Measurements from ENCODE around the gene PTPRF.

The PTPRF gene

DNA sequence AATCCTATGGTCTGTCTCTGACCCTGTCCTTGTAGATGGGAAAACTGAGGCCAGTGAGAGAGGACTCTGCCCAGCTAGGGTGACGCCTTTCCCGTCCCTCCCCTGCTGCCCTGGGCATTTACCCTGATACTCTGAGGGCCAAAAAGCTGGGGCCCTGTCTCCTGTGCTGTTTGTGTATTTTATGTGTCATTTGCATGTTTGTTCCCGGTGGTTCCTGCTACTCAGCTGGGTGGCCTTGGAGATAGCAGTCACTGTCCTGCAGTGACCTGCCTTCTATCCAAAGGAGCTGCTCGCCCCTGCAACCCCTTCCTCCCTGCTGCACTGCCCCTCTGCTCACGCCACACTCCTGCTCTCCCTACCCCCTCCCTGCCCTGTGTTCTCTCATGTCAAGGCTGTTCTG, 78.1 kb downstream of the PTPRF start:
- Mint-ChIP-seq H3K4me1 (no peaks in the 10 kb centered on the region), H3K27ac (no peak overlapping the region), H3K4me3 (no peak overlapping the region), H3K9me3 (no peaks in the 10 kb centered on the region), H3K27me3 (peaks cover 19% of the 10 kb centered on the region)
- DNase-seq = no peak
- ATAC-seq = no peak

DNA sequence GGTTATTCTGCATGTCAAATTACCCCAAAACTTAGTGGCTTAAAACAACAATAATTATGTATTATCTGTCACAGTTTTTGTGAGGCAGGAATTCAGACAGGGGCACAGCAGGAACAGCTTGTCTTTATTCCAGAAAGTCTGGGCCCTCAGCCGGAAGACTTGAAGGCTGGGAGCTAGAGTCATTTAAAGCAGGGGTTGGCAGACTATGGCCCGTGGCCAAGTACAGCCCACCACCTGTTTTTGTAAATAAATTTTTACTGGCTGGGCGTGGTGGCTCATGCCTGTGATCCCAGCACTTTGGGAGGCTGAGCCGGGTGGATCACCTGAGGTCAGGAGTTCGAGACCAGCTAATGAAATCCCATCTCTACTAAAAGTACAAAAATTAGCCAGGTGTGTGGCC, 79.7 kb downstream of the PTPRF start:
- Mint-ChIP-seq H3K9me3 (no peaks in the 10 kb centered on the region), H3K4me1 (no peaks in the 10 kb centered on the region), H3K4me3 (no peak overlapping the region), H3K27ac (no peak overlapping the region), H3K27me3 (peaks cover 19% of the 10 kb centered on the region)
- no peak for ATAC-seq
- DNase-seq = no peak

DNA sequence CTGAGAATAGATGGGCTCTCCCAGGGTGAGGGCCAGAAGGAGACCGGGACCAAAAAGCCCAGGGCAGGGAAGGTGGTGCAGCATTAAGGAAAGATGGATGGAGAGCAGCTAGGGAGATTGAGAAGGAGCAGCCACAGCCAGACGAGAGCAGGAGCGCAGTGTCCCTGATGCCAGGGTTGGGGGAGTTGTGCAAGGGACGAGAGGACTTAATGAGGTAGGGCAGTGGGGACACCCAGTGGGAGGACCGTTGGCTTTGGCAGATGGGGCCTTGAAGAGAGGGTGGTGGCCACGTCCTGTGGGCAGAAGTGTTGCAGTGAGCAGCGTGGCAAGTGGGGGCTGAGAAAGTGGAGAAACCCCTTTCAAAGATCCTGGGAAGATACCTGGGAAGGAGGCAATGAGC, 81.3 kb downstream of the PTPRF start:
- Mint-ChIP-seq H3K4me3 (no peak overlapping the region), H3K9me3 (no peaks in the 10 kb centered on the region), H3K4me1 (no peaks in the 10 kb centered on the region), H3K27ac (no peak overlapping the region), H3K27me3 (peaks cover 19% of the 10 kb centered on the region)
- DNase-seq = no peak
- no peak for ATAC-seq

DNA sequence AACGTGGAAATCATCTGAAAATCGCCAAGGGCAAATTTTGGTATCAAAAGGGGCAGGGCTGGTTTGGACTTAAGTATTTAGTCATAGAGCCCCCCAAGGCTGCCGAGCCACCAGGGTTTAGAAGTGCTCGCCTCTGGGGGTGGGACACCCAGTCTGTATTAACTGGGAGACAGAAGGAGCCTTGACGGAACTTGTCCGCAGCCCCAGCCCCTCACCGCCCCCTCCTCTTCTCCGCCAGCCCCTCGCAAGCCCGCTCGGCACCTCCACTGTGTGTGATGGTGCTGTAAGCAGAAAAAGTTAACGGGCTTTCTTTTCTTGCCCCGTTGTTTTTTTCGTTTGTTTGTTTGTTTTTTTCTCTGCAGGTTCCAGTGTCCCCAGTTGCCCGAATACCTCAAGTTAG, 81.7 kb downstream of the PTPRF start:
- ATAC-seq = no peak
- Mint-ChIP-seq H3K4me3 (no peak overlapping the region), H3K9me3 (no peaks in the 10 kb centered on the region), H3K27me3 (peaks cover 19% of the 10 kb centered on the region), H3K4me1 (no peaks in the 10 kb centered on the region), H3K27ac (no peak overlapping the region)
- DNase-seq = no peak

DNA sequence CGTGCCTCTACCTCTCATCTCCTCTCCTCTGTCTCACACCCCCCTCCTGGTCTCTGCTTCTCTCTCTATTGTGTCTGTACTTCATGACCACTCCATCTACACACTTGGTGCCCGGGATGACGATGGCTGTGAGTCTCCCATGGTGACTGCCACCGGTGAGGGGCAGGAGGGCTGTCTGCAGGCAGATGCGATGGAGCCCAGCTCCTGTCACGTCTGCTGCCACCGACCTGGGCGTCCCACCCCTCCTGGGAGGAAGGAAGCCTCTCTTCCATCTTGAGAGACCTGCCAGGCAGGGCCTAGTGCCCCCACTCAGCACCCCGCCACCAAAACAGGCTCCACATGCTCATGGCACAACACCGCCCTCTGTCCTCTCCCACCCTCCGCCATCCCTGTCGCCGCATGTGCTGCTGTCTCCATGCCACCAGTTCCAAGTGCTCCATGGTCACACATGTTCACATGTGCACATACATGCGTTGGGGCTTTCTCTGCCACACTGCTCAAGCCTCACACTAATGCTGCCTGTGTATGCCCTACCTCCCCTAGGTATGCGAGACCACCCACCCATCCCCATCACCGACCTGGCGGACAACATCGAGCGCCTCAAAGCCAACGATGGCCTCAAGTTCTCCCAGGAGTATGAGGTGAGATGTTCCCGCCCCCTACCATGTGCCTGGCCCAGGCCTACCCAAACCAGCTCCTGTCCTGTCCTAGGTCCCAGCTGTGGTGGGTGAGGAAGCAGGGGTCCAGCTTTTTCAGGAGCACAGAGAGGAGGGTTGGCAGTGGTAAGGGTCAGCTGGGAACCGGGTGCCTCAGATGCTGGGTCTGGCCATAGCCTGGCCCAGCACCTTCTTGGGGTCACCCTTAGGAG, 82.6 kb downstream of the PTPRF start:
- ATAC-seq (no peak), DNase-seq (no peak)
- no peaks in the 10 kb centered on the region for H3K9me3 Mint-ChIP-seq
- peaks cover 19% of the 10 kb centered on the region for H3K27me3 Mint-ChIP-seq
- no peak overlapping the region for H3K4me3 Mint-ChIP-seq
- H3K27ac Mint-ChIP-seq = peak overlapping the region; percentile 43 to 78
- H3K4me1 Mint-ChIP-seq = no peaks in the 10 kb centered on the region

DNA sequence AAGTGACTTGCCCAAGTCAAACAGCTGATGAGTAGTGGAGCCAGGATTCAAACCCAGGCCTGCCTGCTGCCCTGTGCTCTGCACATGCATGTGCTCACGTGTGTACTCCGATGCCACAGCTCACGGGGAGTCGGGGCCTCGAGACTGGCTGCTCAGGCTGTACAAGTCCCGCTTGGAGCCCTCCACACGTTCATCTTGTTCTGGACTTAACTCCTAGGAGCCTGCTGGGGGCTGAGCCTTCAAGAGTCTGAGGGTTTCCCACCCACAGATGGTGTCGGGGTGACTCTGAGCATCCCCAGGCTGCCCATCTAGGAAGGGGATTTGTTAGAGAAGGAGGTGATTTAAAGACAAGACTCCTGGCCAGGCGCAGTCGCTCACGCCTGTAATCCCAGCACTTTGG, 83.5 kb downstream of the PTPRF start:
- H3K9me3 Mint-ChIP-seq = no peaks in the 10 kb centered on the region
- peaks cover 19% of the 10 kb centered on the region for H3K27me3 Mint-ChIP-seq
- ATAC-seq (no peak), DNase-seq (no peak)
- no peak overlapping the region for H3K4me3 Mint-ChIP-seq
- no peaks in the 10 kb centered on the region for H3K4me1 Mint-ChIP-seq
- no peak overlapping the region for H3K27ac Mint-ChIP-seq

DNA sequence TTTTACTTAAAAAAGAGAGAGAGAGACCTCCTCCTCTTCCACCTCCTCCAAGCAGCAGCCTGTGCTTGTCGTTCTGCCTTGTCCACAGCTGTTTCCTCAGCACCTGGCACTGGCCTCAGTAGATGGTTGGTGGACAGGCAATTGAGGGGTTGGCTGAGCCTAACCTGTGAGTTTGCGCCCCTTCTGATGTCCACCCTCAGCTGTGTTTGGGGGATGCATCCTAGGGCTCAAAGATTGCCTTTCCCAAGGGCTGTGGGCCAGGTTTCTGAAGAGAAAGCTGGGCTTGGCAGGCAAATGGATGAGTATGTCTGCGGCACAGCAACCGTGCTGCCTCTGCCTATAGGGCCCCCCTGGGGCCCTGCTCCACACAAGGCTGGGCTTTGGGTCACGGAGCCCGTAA, 84.2 kb downstream of the PTPRF start:
- no peaks in the 10 kb centered on the region for H3K9me3 Mint-ChIP-seq

DNA sequence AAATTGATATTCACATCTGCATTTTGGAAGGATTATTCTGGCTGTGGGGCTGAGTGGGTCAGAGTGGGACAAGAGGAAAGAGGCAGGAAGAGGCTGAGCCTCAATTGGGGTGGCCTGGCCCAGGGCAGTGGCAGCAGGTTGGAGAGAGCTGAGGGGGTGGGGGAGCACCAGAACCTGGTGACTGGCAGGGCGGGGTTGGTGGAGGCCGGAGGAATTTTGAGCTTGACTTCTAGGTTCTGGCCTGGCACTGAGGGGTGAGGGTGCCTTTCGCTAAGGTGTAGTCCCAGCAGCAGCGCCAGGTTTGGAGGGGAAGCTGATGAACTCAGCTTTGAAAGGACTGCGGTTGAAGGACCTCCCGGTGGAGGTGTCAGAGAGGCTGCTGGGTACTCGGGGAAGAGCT, 85.7 kb downstream of the PTPRF start:
- Mint-ChIP-seq H3K27me3 (peaks cover 13% of the 10 kb centered on the region), H3K27ac (peak overlapping the region in 1 of 2 donors; percentile 57), H3K9me3 (no peaks in the 10 kb centered on the region), H3K4me3 (no peak overlapping the region), H3K4me1 (no peaks in the 10 kb centered on the region)
- ATAC-seq = no peak
- no peak for DNase-seq

More for the DNA sequence above, 84.2 kb downstream of the PTPRF start:
- Mint-ChIP-seq H3K27me3 (peaks cover 19% of the 10 kb centered on the region), H3K27ac (no peak overlapping the region), H3K4me3 (no peak overlapping the region), H3K4me1 (no peaks in the 10 kb centered on the region)
- ATAC-seq (no peak), DNase-seq (no peak)

DNA sequence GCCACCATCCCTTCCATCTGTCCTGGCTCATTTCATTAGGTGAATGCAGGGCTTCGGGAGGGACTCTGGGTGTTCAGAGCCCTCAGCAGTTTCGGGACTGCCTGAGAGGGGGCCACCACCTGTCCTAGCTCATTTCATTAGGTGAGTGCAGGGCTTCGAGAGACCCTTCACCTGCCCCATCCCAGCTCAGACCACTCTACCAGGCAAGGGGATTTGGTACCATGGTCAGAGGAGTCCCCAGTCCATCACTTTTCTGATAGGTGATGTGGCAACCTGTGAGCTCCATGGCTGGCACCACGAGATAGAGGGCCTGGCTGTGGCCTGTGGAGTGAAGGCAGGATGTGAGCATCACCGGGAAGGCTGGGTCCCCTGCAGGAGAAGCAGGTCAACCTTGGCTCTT, 86.3 kb downstream of the PTPRF start:
- no peak overlapping the region for H3K4me3 Mint-ChIP-seq
- H3K27me3 Mint-ChIP-seq = peaks cover 8% of the 10 kb centered on the region
- DNase-seq = no peak
- H3K9me3 Mint-ChIP-seq = no peaks in the 10 kb centered on the region
- ATAC-seq = no peak
- no peak overlapping the region for H3K27ac Mint-ChIP-seq
- H3K4me1 Mint-ChIP-seq = no peaks in the 10 kb centered on the region

DNA sequence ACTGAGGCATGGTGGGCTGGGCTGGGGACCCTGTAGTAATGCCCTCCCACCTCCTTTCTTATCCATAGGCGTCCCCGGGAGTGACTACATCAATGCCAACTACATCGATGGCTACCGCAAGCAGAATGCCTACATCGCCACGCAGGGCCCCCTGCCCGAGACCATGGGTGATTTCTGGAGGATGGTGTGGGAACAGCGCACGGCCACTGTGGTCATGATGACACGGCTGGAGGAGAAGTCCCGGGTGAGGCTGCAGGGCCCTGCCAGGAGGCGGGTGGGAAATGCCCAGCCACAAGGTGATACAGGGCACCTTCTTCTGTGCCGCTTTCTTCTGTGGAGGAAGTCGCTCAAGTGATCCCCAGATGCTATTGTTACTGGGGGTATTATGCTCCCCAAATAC, 87.0 kb downstream of the PTPRF start:
- Mint-ChIP-seq H3K27ac (no peak overlapping the region), H3K27me3 (peaks cover 7% of the 10 kb centered on the region), H3K4me3 (no peak overlapping the region), H3K4me1 (no peaks in the 10 kb centered on the region), H3K9me3 (no peaks in the 10 kb centered on the region)
- ATAC-seq (no peak), DNase-seq (no peak)

DNA sequence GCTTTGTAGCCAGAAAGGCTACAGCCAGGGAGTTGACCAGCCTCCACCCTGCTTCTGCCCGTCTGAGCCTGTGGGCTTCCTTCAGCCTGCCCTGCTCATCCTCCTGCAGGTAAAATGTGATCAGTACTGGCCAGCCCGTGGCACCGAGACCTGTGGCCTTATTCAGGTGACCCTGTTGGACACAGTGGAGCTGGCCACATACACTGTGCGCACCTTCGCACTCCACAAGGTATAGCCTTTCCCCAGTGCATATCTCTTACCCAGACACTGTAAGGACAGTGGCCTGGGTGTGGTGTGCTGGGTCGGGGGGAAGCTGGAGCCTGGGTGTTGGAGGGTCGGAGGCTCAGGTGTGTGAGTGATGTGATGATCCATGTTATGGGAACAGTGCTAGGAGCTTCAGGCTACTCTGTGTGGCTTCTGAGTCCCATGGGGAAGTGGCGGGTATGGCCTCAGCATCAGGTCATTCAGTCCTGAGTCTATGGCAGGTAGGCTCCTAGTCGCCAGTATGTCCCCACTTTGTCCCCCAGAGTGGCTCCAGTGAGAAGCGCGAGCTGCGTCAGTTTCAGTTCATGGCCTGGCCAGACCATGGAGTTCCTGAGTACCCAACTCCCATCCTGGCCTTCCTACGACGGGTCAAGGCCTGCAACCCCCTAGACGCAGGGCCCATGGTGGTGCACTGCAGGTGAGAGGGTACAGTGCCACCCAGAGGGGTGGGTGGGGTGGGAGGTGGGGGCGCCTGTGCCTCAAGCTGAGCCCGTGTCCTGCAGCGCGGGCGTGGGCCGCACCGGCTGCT, 88.0 kb downstream of the PTPRF start:
- no peak for ATAC-seq
- no peak overlapping the region for H3K4me3 Mint-ChIP-seq

DNA sequence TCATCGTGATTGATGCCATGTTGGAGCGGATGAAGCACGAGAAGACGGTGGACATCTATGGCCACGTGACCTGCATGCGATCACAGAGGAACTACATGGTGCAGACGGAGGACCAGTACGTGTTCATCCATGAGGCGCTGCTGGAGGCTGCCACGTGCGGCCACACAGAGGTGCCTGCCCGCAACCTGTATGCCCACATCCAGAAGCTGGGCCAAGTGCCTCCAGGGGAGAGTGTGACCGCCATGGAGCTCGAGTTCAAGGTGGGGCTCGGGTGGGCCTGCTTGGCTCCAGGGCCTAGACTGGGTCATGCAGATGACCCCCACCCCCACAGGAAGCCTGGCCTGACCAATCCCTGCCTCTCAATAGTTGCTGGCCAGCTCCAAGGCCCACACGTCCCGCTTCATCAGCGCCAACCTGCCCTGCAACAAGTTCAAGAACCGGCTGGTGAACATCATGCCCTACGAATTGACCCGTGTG, 88.7 kb downstream of the PTPRF start:
- Mint-ChIP-seq H3K27me3 (no peaks in the 10 kb centered on the region), H3K9me3 (no peaks in the 10 kb centered on the region), H3K4me3 (no peak overlapping the region), H3K27ac (no peak overlapping the region), H3K4me1 (no peaks in the 10 kb centered on the region)
- ATAC-seq (no peak), DNase-seq (no peak)

More for the DNA sequence above, 88.0 kb downstream of the PTPRF start:
- Mint-ChIP-seq H3K4me1 (no peaks in the 10 kb centered on the region), H3K27ac (no peak overlapping the region), H3K9me3 (no peaks in the 10 kb centered on the region), H3K27me3 (no peaks in the 10 kb centered on the region)
- DNase-seq = no peak

DNA sequence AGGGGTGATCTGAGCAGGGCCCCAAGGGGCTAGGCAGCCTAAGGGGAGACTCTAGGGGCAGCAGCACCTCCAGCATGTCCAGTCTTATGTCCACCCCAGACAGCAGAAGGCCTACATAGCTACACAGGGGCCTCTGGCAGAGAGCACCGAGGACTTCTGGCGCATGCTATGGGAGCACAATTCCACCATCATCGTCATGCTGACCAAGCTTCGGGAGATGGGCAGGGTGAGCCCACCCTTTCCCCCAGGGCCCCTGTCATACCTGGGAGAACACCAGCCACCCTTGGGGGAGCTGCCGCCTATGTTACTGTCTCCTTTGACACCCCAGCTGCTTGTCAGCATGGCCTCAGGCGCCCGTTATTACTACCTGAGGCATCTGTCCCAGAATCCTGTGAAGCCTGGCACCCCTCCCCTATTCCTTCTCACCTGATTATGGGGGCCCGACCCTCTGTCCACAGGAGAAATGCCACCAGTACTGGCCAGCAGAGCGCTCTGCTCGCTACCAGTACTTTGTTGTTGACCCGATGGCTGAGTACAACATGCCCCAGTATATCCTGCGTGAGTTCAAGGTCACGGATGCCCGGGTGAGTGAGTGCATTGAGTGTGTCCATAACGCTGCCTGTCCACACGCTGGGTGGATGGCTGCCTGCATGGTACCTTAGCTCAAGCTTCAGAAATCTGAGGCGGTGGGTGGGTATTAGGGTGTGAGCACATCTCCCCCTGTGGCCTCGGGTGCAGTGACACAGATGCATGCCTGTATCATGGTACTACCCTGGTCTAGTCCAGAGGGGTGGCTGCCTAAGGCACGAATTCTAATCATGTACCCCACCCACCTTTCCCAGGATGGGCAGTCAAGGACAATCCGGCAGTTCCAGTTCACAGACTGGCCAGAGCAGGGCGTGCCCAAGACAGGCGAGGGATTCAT, 89.6 kb downstream of the PTPRF start:
- no peak overlapping the region for H3K27ac Mint-ChIP-seq
- no peak overlapping the region for H3K4me3 Mint-ChIP-seq
- ATAC-seq (no peak), DNase-seq (no peak)
- peaks cover 1% of the 10 kb centered on the region for H3K27me3 Mint-ChIP-seq
- H3K9me3 Mint-ChIP-seq = no peaks in the 10 kb centered on the region
- no peaks in the 10 kb centered on the region for H3K4me1 Mint-ChIP-seq

DNA sequence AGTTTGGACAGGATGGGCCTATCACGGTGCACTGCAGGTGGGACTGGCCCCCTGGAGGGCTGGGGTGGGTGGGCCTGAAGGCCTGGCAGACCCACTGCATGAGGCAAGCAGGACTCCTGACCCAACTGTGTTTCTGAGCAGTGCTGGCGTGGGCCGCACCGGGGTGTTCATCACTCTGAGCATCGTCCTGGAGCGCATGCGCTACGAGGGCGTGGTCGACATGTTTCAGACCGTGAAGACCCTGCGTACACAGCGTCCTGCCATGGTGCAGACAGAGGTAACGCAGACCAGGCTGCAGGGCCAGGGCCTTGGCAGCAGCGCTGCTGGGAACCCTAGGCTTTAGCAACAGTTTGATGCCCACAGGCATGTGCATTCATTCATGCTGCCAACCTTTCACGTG, 90.3 kb downstream of the PTPRF start:
- Mint-ChIP-seq H3K27ac (no peak overlapping the region), H3K4me3 (no peak overlapping the region), H3K9me3 (no peaks in the 10 kb centered on the region), H3K27me3 (peaks cover 7% of the 10 kb centered on the region), H3K4me1 (no peaks in the 10 kb centered on the region)
- ATAC-seq = no peak
- DNase-seq = no peak

DNA sequence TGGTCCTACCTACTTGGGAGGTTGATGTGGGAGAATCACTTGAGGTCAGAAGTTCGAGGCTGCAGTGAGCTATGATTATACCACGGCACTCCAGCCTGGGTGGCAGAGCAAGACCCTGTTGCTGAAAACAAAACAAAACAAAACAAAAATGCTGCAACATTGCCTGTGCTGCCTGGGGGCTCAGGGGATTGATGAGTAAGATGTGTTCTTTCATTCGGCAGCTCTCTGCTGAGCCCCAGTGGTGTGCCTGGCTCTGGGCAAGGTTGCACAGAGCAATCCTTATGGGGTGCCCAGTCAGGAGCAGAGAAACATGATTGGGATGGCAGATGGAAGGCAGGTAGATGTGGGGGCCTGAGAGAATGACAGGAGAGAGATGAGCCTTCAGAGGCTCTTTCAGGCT, 90.7 kb downstream of the PTPRF start:
- Mint-ChIP-seq H3K27ac (peak overlapping the region in 1 of 2 donors; percentile 51), H3K4me1 (no peaks in the 10 kb centered on the region), H3K9me3 (no peaks in the 10 kb centered on the region), H3K27me3 (peaks cover 7% of the 10 kb centered on the region), H3K4me3 (no peak overlapping the region)
- no peak for ATAC-seq
- DNase-seq = no peak
